Measurements from ENCODE around the gene NCR2.

The NCR2 gene

GRCh38 chr6:41318261-41318653, 17.2 kb upstream of the NCR2 start:
- H3K4me1 Mint-ChIP-seq = peaks cover 12% of the 10 kb centered on the region
- H3K27ac Mint-ChIP-seq = no peak overlapping the region
- H3K27me3 Mint-ChIP-seq = peaks cover 9% of the 10 kb centered on the region
- peak overlapping the region; percentile 45 for H3K4me3 Mint-ChIP-seq
- DNase-seq = no peak
- no peak for ATAC-seq
- no peaks in the 10 kb centered on the region for H3K36me3 Mint-ChIP-seq (ENCODE audit: low read depth)
- no peaks in the 10 kb centered on the region for H3K9me3 Mint-ChIP-seq

GRCh38 chr6:41318654-41319565, 16.5 kb upstream of the NCR2 start:
- H3K4me3 Mint-ChIP-seq = peak overlapping the region; percentile 45
- no peaks in the 10 kb centered on the region for H3K9me3 Mint-ChIP-seq
- peaks cover 8% of the 10 kb centered on the region for H3K27me3 Mint-ChIP-seq
- H3K36me3 Mint-ChIP-seq (ENCODE audit: low read depth) = no peaks in the 10 kb centered on the region
- DNase-seq (peak; percentile 83), ATAC-seq (peak; percentile 96)
- H3K4me1 Mint-ChIP-seq = peaks cover 12% of the 10 kb centered on the region
- H3K27ac Mint-ChIP-seq = peak overlapping the region; percentile 40

GRCh38 chr6:41321183-41321582, 14.2 kb upstream of the NCR2 start:
- Mint-ChIP-seq H3K27ac (no peak overlapping the region), H3K36me3 (ENCODE audit: low read depth) (no peaks in the 10 kb centered on the region), H3K27me3 (peaks cover under 1% of the 10 kb centered on the region), H3K9me3 (no peaks in the 10 kb centered on the region), H3K4me1 (peaks cover 12% of the 10 kb centered on the region), H3K4me3 (no peak overlapping the region)
- ATAC-seq (no peak), DNase-seq (no peak)

- H3K36me3 Mint-ChIP-seq (ENCODE audit: low read depth) = no peaks in the 10 kb centered on the region
- ATAC-seq (no peak), DNase-seq (no peak)
- no peak overlapping the region for H3K27ac Mint-ChIP-seq
- H3K4me3 Mint-ChIP-seq = no peak overlapping the region
- H3K27me3 Mint-ChIP-seq = peaks cover 5% of the 10 kb centered on the region
- H3K9me3 Mint-ChIP-seq = no peaks in the 10 kb centered on the region
- no peaks in the 10 kb centered on the region for H3K4me1 Mint-ChIP-seq
These were observed 9.9 kb upstream of the NCR2 start for GRCh38 chr6:41325446-41326066.

GRCh38 chr6:41326092-41326491, 9.3 kb upstream of the NCR2 start:
- H3K4me1 Mint-ChIP-seq = no peaks in the 10 kb centered on the region
- H3K4me3 Mint-ChIP-seq = no peak overlapping the region
- DNase-seq = no peak
- no peak overlapping the region for H3K27ac Mint-ChIP-seq
- no peak for ATAC-seq
- H3K27me3 Mint-ChIP-seq = peaks cover 5% of the 10 kb centered on the region
- no peaks in the 10 kb centered on the region for H3K9me3 Mint-ChIP-seq
- no peaks in the 10 kb centered on the region for H3K36me3 Mint-ChIP-seq (ENCODE audit: low read depth)

GRCh38 chr6:41327177-41327576, 8.2 kb upstream of the NCR2 start:
- H3K27ac Mint-ChIP-seq = no peak overlapping the region
- H3K4me1 Mint-ChIP-seq = peaks cover 10% of the 10 kb centered on the region
- peaks cover 5% of the 10 kb centered on the region for H3K27me3 Mint-ChIP-seq
- H3K36me3 Mint-ChIP-seq (ENCODE audit: low read depth) = no peaks in the 10 kb centered on the region
- ATAC-seq (no peak), DNase-seq (no peak)
- H3K9me3 Mint-ChIP-seq = no peaks in the 10 kb centered on the region
- H3K4me3 Mint-ChIP-seq = no peak overlapping the region

- Mint-ChIP-seq H3K36me3 (ENCODE audit: low read depth) (no peaks in the 10 kb centered on the region), H3K4me1 (peaks cover 53% of the 10 kb centered on the region), H3K27ac (no peak overlapping the region), H3K9me3 (no peaks in the 10 kb centered on the region), H3K27me3 (peaks cover 2% of the 10 kb centered on the region), H3K4me3 (no peak overlapping the region)
- ATAC-seq = no peak
- DNase-seq = no peak
These were observed 3.8 kb upstream of the NCR2 start for GRCh38 chr6:41331401-41332150.

- no peaks in the 10 kb centered on the region for H3K36me3 Mint-ChIP-seq (ENCODE audit: low read depth)
- no peak for ATAC-seq
- no peak overlapping the region for H3K4me3 Mint-ChIP-seq
- peaks cover 54% of the 10 kb centered on the region for H3K4me1 Mint-ChIP-seq
- peaks cover 2% of the 10 kb centered on the region for H3K27me3 Mint-ChIP-seq
- no peak for DNase-seq
- no peaks in the 10 kb centered on the region for H3K9me3 Mint-ChIP-seq
- no peak overlapping the region for H3K27ac Mint-ChIP-seq
These were observed 3.2 kb upstream of the NCR2 start for GRCh38 chr6:41332241-41332640.

GRCh38 chr6:41332842-41333736, 2.3 kb upstream of the NCR2 start:
- Mint-ChIP-seq H3K4me3 (no peak overlapping the region), H3K27me3 (peaks cover 2% of the 10 kb centered on the region), H3K9me3 (no peaks in the 10 kb centered on the region), H3K36me3 (ENCODE audit: low read depth) (no peaks in the 10 kb centered on the region), H3K27ac (peak overlapping the region; percentile 93), H3K4me1 (peaks cover 54% of the 10 kb centered on the region)
- DNase-seq (no peak), ATAC-seq (no peak)

- H3K27me3 Mint-ChIP-seq = no peaks in the 10 kb centered on the region
- H3K4me1 Mint-ChIP-seq = peaks cover 54% of the 10 kb centered on the region
- DNase-seq (peak; percentile 28), ATAC-seq (no peak)
- H3K36me3 Mint-ChIP-seq (ENCODE audit: low read depth) = no peaks in the 10 kb centered on the region
- peak overlapping the region; percentile 93 for H3K27ac Mint-ChIP-seq
- no peaks in the 10 kb centered on the region for H3K9me3 Mint-ChIP-seq
- H3K4me3 Mint-ChIP-seq = peak overlapping the region; percentile 55
These were observed 847 bp upstream of the NCR2 start for GRCh38 chr6:41334482-41335040.

- ATAC-seq (no peak), DNase-seq (peak; percentile 18)
- no peaks in the 10 kb centered on the region for H3K9me3 Mint-ChIP-seq
- H3K4me1 Mint-ChIP-seq = peaks cover 54% of the 10 kb centered on the region
- H3K27ac Mint-ChIP-seq = no peak overlapping the region
- no peaks in the 10 kb centered on the region for H3K36me3 Mint-ChIP-seq (ENCODE audit: low read depth)
- H3K4me3 Mint-ChIP-seq = no peak overlapping the region
- no peaks in the 10 kb centered on the region for H3K27me3 Mint-ChIP-seq
These were observed 535 bp downstream of the NCR2 start for GRCh38 chr6:41335943-41336342.

- no peak for ATAC-seq
These were observed 1.4 kb downstream of the NCR2 start for GRCh38 chr6:41336824-41337223.

GRCh38 chr6:41337709-41338108, 2.3 kb downstream of the NCR2 start:
- no peaks in the 10 kb centered on the region for H3K9me3 Mint-ChIP-seq

More at GRCh38 chr6:41336824-41337223, 1.4 kb downstream of the NCR2 start:
- Mint-ChIP-seq H3K36me3 (ENCODE audit: low read depth) (no peaks in the 10 kb centered on the region), H3K4me3 (no peak overlapping the region), H3K4me1 (peaks cover 47% of the 10 kb centered on the region), H3K27me3 (no peaks in the 10 kb centered on the region), H3K27ac (no peak overlapping the region), H3K9me3 (no peaks in the 10 kb centered on the region)
- DNase-seq = no peak

GRCh38 chr6:41338659-41339058, 3.3 kb downstream of the NCR2 start:
- peaks cover 29% of the 10 kb centered on the region for H3K4me1 Mint-ChIP-seq
- H3K36me3 Mint-ChIP-seq (ENCODE audit: low read depth) = no peaks in the 10 kb centered on the region
- no peaks in the 10 kb centered on the region for H3K9me3 Mint-ChIP-seq
- H3K4me3 Mint-ChIP-seq = no peak overlapping the region
- H3K27me3 Mint-ChIP-seq = no peaks in the 10 kb centered on the region
- no peak overlapping the region for H3K27ac Mint-ChIP-seq
- ATAC-seq = no peak
- DNase-seq = no peak

More at GRCh38 chr6:41337709-41338108, 2.3 kb downstream of the NCR2 start:
- ATAC-seq = no peak
- H3K4me3 Mint-ChIP-seq = no peak overlapping the region
- peaks cover 38% of the 10 kb centered on the region for H3K4me1 Mint-ChIP-seq
- no peak overlapping the region for H3K27ac Mint-ChIP-seq
- DNase-seq = no peak
- no peaks in the 10 kb centered on the region for H3K27me3 Mint-ChIP-seq
- no peaks in the 10 kb centered on the region for H3K36me3 Mint-ChIP-seq (ENCODE audit: low read depth)
